HepG2 (cell line): ENCODE results near the gene C17orf75. TPM values are rescaled to one million over a fixed set of nuclear protein-coding genes. Genes with fewer than 3 reads are reported as not detected.
A peak's percentile ranks its signal among the peaks of the same experiment; 100 is the strongest.

Experiments
- PCBP2 ChIP-seq: fragments of 200-400 bp; formaldehyde crosslinking; optimal IDR thresholded peaks from 2 replicates; pipeline ENCODE3; 2018; ENCODE audit warnings: low read length, low read depth; ENCODE audit not compliant: poor library complexity, severe bottlenecking
- PHF20 ChIP-seq: sonication (generic); formaldehyde crosslinking; IDR thresholded peaks from 2 replicates; pipeline ENCODE4 v1.5.0; 2020; ENCODE audit warnings: mild to moderate bottlenecking, missing genetic modification reagents
- SIN3A ChIP-seq: IDR thresholded peaks from 2 replicates; pipeline ENCODE4 v1.6.1; 2011; ENCODE audit warnings: low read depth, mild to moderate bottlenecking, control low read depth, low read length, borderline replicate concordance
- ZFP36L2 ChIP-seq: sonication (generic); formaldehyde crosslinking; IDR thresholded peaks from 2 replicates; pipeline ENCODE4 v1.4.0; 2020; ENCODE audit warnings: missing genetic modification reagents
- polyA plus RNA-seq, 8 experiments: library from polyadenylated mRNA; depleted of rRNA in 3 of 8; stranded (reverse) in 7 of 8; unstranded in 1 of 8; fragments of >200 nt; fragmentation: Illumina TruSeq in 4 of 8; extraction: Trizol in 4 of 8; gene quantifications; 2 replicates each; pipeline versions ENCODE4 v1.2.1 to v1.2.3, GENCODE V29; 2011 to 2016; ENCODE audit warnings: low read depth in 4 of 8, missing spikeins in 1 of 8, mixed read lengths in 1 of 8; ENCODE audit not compliant: insufficient read depth in 1 of 8
- total RNA-seq, 5 experiments: library from RNA; depleted of rRNA; stranded (reverse); fragments of >200 nt; fragmentation: Illumina TruSeq; extraction: Trizol; gene quantifications; 2 replicates each; pipeline ENCODE4 v1.2.3, GENCODE V29; 2016; ENCODE audit warnings: low read depth in 1 of 5
- TF ChIP-seq, protein P1 (sequence below): sonication (generic); formaldehyde crosslinking; IDR thresholded peaks from 2 replicates; pipeline ENCODE4 v1.4.0; 2020; ENCODE audit warnings: missing genetic modification reagents, borderline replicate concordance
- TF ChIP-seq, protein P2 (sequence below): sonication (generic); formaldehyde crosslinking; IDR thresholded peaks from 2 replicates; pipeline ENCODE4 v1.4.0; 2020; ENCODE audit warnings: mild to moderate bottlenecking, missing genetic modification reagents
- TF ChIP-seq, protein P3 (sequence below): sonication (generic); formaldehyde crosslinking; IDR thresholded peaks from 2 replicates; pipeline ENCODE4 v1.4.0; 2020; ENCODE audit warnings: missing genetic modification reagents
- TF ChIP-seq, protein P4 (sequence below): sonication (generic); formaldehyde crosslinking; IDR thresholded peaks from 2 replicates; pipeline ENCODE4 v1.5.1; 2020; ENCODE audit warnings: mild to moderate bottlenecking, moderate library complexity, missing genetic modification reagents
- TF ChIP-seq, protein P5 (sequence below): sonication (generic); formaldehyde crosslinking; IDR thresholded peaks from 2 replicates; pipeline ENCODE4 v1.9.0; 2021; ENCODE audit warnings: missing genetic modification reagents, borderline replicate concordance
- TF ChIP-seq, protein P6 (sequence below): sonication (generic); formaldehyde crosslinking; IDR thresholded peaks from 2 replicates; pipeline ENCODE4 v1.8.0; 2022; ENCODE audit warnings: mild to moderate bottlenecking, missing genetic modification reagents, moderate library complexity
- TF ChIP-seq, protein P7 (sequence below): sonication (generic); formaldehyde crosslinking; IDR thresholded peaks from 2 replicates; pipeline ENCODE4 v1.8.0; 2022; ENCODE audit warnings: mild to moderate bottlenecking, missing genetic modification reagents; ENCODE audit not compliant: insufficient replicate concordance

The C17orf75 gene
- total and polyA plus RNA-seq, 2 of the 13 experiments (the other 11 are each of a cell fraction or from before 2014, with no cell fraction given) = 16.2 to 33.0 TPM

DNA sequence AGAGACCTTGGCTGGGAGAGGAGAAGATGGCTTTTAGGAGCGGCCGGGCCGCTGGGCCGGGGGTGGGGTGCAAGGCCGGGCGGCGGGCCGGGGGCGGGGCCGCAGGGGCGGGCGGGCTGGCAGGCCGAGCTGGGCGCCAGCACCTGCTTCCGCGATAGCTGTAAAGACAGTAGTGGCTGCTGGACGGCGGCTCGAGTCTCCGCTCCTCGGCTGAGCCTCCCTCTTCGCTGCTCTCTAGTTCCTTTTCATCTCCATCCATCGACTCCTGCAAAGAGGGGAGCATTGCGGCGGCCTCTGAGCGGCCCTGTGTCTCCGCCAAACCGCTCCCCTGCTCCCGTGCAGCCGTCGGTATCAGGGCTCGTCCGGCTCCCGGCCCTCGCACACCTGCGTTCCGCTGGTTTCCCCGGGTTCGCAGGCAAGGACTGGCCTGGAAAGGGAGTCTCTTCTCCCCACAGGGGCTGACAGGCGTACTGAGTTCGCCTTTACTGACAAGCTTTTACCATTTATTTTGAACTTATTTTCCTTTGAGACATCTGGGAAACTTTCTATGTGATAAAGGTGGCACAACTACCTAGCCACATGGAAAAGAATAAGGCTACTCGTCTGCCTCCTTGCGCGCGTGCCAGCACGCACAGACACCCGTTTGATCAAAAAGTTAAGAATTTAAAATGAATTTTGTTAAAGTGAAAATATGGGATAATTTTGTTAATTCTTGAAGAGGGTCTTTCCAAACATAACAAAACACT lies at the start of gene C17orf75 (continued):
- TF ChIP-seq, protein P1, sequence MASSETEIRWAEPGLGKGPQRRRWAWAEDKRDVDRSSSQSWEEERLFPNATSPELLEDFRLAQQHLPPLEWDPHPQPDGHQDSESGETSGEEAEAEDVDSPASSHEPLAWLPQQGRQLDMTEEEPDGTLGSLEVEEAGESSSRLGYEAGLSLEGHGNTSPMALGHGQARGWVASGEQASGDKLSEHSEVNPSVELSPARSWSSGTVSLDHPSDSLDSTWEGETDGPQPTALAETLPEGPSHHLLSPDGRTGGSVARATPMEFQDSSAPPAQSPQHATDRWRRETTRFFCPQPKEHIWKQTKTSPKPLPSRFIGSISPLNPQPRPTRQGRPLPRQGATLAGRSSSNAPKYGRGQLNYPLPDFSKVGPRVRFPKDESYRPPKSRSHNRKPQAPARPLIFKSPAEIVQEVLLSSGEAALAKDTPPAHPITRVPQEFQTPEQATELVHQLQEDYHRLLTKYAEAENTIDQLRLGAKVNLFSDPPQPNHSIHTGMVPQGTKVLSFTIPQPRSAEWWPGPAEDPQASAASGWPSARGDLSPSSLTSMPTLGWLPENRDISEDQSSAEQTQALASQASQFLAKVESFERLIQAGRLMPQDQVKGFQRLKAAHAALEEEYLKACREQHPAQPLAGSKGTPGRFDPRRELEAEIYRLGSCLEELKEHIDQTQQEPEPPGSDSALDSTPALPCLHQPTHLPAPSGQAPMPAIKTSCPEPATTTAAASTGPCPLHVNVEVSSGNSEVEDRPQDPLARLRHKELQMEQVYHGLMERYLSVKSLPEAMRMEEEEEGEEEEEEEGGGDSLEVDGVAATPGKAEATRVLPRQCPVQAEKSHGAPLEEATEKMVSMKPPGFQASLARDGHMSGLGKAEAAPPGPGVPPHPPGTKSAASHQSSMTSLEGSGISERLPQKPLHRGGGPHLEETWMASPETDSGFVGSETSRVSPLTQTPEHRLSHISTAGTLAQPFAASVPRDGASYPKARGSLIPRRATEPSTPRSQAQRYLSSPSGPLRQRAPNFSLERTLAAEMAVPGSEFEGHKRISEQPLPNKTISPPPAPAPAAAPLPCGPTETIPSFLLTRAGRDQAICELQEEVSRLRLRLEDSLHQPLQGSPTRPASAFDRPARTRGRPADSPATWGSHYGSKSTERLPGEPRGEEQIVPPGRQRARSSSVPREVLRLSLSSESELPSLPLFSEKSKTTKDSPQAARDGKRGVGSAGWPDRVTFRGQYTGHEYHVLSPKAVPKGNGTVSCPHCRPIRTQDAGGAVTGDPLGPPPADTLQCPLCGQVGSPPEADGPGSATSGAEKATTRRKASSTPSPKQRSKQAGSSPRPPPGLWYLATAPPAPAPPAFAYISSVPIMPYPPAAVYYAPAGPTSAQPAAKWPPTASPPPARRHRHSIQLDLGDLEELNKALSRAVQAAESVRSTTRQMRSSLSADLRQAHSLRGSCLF = no peak
- TF ChIP-seq SIN3A = peak; percentile 69; the same call in 1 of the 2 replicates
- TF ChIP-seq, protein P2, sequence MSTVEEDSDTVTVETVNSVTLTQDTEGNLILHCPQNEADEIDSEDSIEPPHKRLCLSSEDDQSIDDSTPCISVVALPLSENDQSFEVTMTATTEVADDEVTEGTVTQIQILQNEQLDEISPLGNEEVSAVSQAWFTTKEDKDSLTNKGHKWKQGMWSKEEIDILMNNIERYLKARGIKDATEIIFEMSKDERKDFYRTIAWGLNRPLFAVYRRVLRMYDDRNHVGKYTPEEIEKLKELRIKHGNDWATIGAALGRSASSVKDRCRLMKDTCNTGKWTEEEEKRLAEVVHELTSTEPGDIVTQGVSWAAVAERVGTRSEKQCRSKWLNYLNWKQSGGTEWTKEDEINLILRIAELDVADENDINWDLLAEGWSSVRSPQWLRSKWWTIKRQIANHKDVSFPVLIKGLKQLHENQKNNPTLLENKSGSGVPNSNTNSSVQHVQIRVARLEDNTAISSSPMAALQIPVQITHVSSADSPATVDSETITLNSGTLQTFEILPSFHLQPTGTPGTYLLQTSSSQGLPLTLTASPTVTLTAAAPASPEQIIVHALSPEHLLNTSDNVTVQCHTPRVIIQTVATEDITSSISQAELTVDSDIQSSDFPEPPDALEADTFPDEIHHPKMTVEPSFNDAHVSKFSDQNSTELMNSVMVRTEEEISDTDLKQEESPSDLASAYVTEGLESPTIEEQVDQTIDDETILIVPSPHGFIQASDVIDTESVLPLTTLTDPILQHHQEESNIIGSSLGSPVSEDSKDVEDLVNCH (CRISPR knock-in tag) = no peak
- TF ChIP-seq, protein P3, sequence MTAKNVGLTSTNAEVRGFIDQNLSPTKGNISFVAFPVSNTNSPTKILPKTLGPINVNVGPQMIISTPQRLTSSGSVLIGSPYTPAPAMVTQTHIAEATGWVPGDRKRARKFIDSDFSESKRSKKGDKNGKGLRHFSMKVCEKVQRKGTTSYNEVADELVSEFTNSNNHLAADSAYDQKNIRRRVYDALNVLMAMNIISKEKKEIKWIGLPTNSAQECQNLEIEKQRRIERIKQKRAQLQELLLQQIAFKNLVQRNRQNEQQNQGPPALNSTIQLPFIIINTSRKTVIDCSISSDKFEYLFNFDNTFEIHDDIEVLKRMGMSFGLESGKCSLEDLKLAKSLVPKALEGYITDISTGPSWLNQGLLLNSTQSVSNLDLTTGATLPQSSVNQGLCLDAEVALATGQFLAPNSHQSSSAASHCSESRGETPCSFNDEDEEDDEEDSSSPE (CRISPR knock-in tag) = peak; percentile 79
- TF ChIP-seq, protein P4, sequence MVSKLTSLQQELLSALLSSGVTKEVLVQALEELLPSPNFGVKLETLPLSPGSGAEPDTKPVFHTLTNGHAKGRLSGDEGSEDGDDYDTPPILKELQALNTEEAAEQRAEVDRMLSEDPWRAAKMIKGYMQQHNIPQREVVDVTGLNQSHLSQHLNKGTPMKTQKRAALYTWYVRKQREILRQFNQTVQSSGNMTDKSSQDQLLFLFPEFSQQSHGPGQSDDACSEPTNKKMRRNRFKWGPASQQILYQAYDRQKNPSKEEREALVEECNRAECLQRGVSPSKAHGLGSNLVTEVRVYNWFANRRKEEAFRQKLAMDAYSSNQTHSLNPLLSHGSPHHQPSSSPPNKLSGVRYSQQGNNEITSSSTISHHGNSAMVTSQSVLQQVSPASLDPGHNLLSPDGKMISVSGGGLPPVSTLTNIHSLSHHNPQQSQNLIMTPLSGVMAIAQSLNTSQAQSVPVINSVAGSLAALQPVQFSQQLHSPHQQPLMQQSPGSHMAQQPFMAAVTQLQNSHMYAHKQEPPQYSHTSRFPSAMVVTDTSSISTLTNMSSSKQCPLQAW (CRISPR knock-in tag) = no peak; the same call in 1 of the 2 replicates
- TF ChIP-seq ZFP36L2 (CRISPR knock-in tag) = peak; percentile 79; the same call in 1 of the 2 replicates
- no peak for TF ChIP-seq PCBP2
- TF ChIP-seq, protein P5, sequence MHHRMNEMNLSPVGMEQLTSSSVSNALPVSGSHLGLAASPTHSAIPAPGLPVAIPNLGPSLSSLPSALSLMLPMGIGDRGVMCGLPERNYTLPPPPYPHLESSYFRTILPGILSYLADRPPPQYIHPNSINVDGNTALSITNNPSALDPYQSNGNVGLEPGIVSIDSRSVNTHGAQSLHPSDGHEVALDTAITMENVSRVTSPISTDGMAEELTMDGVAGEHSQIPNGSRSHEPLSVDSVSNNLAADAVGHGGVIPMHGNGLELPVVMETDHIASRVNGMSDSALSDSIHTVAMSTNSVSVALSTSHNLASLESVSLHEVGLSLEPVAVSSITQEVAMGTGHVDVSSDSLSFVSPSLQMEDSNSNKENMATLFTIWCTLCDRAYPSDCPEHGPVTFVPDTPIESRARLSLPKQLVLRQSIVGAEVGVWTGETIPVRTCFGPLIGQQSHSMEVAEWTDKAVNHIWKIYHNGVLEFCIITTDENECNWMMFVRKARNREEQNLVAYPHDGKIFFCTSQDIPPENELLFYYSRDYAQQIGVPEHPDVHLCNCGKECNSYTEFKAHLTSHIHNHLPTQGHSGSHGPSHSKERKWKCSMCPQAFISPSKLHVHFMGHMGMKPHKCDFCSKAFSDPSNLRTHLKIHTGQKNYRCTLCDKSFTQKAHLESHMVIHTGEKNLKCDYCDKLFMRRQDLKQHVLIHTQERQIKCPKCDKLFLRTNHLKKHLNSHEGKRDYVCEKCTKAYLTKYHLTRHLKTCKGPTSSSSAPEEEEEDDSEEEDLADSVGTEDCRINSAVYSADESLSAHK (CRISPR knock-in tag) = no peak
- peak; percentile 95 for TF ChIP-seq PHF20
- TF ChIP-seq, protein P6, sequence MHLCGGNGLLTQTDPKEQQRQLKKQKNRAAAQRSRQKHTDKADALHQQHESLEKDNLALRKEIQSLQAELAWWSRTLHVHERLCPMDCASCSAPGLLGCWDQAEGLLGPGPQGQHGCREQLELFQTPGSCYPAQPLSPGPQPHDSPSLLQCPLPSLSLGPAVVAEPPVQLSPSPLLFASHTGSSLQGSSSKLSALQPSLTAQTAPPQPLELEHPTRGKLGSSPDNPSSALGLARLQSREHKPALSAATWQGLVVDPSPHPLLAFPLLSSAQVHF = no peak
- TF ChIP-seq, protein P7, sequence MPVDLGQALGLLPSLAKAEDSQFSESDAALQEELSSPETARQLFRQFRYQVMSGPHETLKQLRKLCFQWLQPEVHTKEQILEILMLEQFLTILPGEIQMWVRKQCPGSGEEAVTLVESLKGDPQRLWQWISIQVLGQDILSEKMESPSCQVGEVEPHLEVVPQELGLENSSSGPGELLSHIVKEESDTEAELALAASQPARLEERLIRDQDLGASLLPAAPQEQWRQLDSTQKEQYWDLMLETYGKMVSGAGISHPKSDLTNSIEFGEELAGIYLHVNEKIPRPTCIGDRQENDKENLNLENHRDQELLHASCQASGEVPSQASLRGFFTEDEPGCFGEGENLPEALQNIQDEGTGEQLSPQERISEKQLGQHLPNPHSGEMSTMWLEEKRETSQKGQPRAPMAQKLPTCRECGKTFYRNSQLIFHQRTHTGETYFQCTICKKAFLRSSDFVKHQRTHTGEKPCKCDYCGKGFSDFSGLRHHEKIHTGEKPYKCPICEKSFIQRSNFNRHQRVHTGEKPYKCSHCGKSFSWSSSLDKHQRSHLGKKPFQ = peak; percentile 48
